SH-SY5Y (cell line): ENCODE data around the gene PPP2R2C.

Experiments
- GATA2 ChIP-seq: IDR thresholded peaks from 2 replicates; pipeline ENCODE4 v1.6.1; 2011; ENCODE audit warnings: mild to moderate bottlenecking, low read depth, low read length
- GATA3 ChIP-seq: IDR thresholded peaks from 2 replicates; pipeline ENCODE4 v1.6.1; 2011; ENCODE audit warnings: low read depth, mild to moderate bottlenecking, low read length, moderate library complexity

- TF ChIP-seq GATA2 (no peak), GATA3 (no peak)
Measured at GRCh38 chr4:6516281-6516680, 43.9 kb upstream of the PPP2R2C start.
